Activated CD4-positive, alpha-beta T cell treated with anti-CD3 and anti-CD28 coated beads for 36 hours (primary cell): ENCODE measurements around the gene RANBP3. TPM values are rescaled to one million over a fixed set of nuclear protein-coding genes. Genes with fewer than 3 reads are reported as not detected.
A peak's percentile ranks its signal among the peaks of the same experiment; 100 is the strongest.

Experiments used
- ATAC-seq: fragments of 200-7000 bp; cut with Tn5 transposase; one replicate; pipeline ENCODE4 v1.10.0; 2021; ENCODE audit warnings: mild to moderate bottlenecking, moderate library complexity
- CTCF ChIA-PET: fragments of 350-600 bp; sonication (Branson Sonifier 250); formaldehyde crosslinking; loops from one replicate; lab custom pipeline; 2021; ENCODE audit warnings: antibody characterized with exemption; lab: Charles Lee
- POLR2A ChIA-PET: fragments of 350-600 bp; sonication (Branson Sonifier 250); formaldehyde crosslinking; loops from one replicate; lab custom pipeline; 2021; ENCODE audit warnings: antibody characterized with exemption, inconsistent platforms; lab: Charles Lee
- DNase-seq: peaks from one replicate; pipeline ENCODE4 v3.0.0-alpha.2; 2020
- H3K27ac Mint-ChIP-seq: one replicate; pipeline ENCODE4 v1.8.0; 2021; ENCODE audit warnings: mixed read lengths
- H3K27me3 Mint-ChIP-seq: one replicate; pipeline ENCODE4 v1.8.0; 2021; ENCODE audit warnings: mixed read lengths
- H3K36me3 Mint-ChIP-seq: one replicate; pipeline ENCODE4 v1.8.0; 2021; ENCODE audit warnings: low read depth, mixed read lengths
- H3K4me1 Mint-ChIP-seq: one replicate; pipeline ENCODE4 v1.8.0; 2021; ENCODE audit warnings: mixed read lengths
- H3K4me3 Mint-ChIP-seq: one replicate; pipeline ENCODE4 v1.8.0; 2021; ENCODE audit warnings: mild to moderate bottlenecking, moderate library complexity, mixed read lengths
- H3K9me3 Mint-ChIP-seq: one replicate; pipeline ENCODE4 v1.8.0; 2021; ENCODE audit warnings: low read depth, mixed read lengths
- intact Hi-C, 2 experiments: fragments of 100-400 bp; cut with DNase I in 1 of 2; cut with micrococcal nuclease in 1 of 2; formaldehyde crosslinking; loops; one replicate each; pipeline versions ENCODE4 v1.14.2 to v1.15.1; 2022 to 2024; cut with DNase I, micrococcal nuclease
- total RNA-seq, 2 experiments: library from RNA; stranded (reverse); gene quantifications; one replicate each; pipeline ENCODE4 v1.2.3, GENCODE V29; 2021

Gene RANBP3
- total RNA-seq, 2 experiments from 2014 or later = 85.5 to 103 TPM

DNA sequence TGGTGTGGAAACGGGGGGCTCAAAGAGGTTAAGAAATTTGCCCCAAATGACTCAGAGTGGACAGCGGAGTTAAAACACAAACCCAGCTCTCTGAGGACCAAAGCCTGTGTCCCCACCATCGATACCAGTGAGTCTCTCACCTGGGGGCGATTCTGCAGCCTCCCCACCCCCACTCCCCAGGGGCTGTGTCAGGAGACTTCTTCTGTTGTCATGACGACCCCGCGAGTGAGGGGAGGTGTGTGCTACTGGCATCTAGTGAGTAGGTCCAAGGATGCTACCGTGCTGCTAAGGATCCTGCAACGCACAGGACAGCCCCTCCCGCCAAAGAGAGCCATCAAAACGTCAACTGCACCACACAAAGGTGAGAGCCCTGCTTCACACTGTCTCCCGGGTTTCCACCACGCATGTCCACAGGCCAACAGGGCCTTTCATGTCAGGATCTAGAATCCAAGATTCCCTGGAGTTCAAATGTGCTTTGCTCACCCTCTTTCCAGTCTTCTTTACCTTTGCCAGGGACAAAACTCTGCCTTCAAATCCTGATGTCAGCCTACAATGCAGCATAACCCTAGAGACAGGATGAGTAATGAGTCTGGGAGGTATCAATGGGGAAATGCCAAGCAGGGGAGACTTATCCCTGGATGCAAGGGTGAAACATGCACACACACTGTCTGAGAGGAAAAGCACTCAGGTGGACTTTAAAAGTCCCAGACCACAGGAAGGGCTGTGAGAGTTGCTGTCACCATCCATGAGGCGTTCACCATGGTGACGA, 3.9 kb downstream of the RANBP3 start:
- intact Hi-C loops = no loop called here
- peak overlapping the region; percentile 94 for H3K4me3 Mint-ChIP-seq
- no peaks in the 10 kb centered on the region for H3K27me3 Mint-ChIP-seq
- ATAC-seq = no peak
- H3K36me3 Mint-ChIP-seq = peaks cover 38% of the 10 kb centered on the region
- no peaks in the 10 kb centered on the region for H3K9me3 Mint-ChIP-seq
- peak overlapping the region; percentile 78 for H3K27ac Mint-ChIP-seq
- CTCF ChIA-PET = interaction anchor here (0.7 to 1.2 kb wide), 2 partner anchors 48 to 76 kb away, joined by 3 to 4 read pairs; no protein-coding TSS in a partner anchor
- peaks cover 69% of the 10 kb centered on the region for H3K4me1 Mint-ChIP-seq
- POLR2A ChIA-PET = interaction anchor here (0.7 to 1.0 kb wide), 2 partner anchors 12 to 21 kb away, joined by 3 to 4 read pairs; no protein-coding TSS in a partner anchor
- no peak for DNase-seq

DNA sequence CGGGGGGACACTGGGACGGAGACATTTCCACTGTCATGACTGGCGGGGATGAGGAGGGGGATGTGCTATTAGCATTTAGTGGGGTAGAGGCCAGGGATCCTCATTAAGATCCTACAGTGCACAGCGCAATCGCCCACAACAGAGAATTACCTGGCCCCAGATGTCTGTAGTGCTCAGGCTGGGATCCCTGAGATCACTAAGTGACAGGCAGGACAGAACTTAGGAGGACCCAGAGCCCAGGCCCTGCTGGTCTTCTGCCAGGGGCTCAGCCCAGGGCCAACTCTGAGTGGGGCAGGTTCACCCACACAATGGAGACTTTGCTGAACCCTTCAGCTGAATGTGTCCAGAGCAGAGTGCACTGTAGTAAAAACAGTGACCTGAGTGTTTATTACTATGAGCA, 4.6 kb downstream of the RANBP3 start:
- intact Hi-C loops = no loop called here

DNA sequence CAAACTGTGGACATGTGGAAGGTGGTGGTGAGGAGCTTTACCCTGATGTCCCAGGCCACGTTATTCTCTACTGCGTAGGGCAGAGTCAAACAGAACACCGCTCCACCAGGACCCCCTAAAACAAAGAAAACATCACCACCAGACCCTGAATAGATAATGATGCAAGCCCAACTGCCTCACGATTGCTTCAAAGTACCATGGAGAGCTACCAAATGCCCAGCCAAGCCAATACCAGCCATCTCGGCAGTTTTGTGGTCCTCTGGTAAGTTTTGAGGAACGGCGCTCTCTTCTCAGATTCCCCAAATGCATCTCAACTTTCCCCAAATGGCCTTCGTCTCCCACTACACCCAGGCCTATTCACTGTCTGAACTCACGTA, 5.6 kb downstream of the RANBP3 start:
- intact Hi-C loops = no loop called here
- Mint-ChIP-seq H3K27me3 (no peaks in the 10 kb centered on the region), H3K36me3 (peaks cover 41% of the 10 kb centered on the region), H3K4me3 (no peak overlapping the region), H3K4me1 (peaks cover 83% of the 10 kb centered on the region), H3K27ac (no peak overlapping the region), H3K9me3 (no peaks in the 10 kb centered on the region)
- DNase-seq (no peak), ATAC-seq (no peak)
- CTCF ChIA-PET = interaction anchor here (0.6 to 1.2 kb wide), 3 partner anchors 50 to 1388 kb away, joined by 3 read pairs; partner anchors contain the start of gene VMAC
- POLR2A ChIA-PET = no interaction called here

More for the DNA sequence above, 4.6 kb downstream of the RANBP3 start:
- ChIA-PET CTCF (no interaction called here), POLR2A (no interaction called here)
- no peak for DNase-seq
- no peak overlapping the region for H3K4me3 Mint-ChIP-seq
- peaks cover 38% of the 10 kb centered on the region for H3K36me3 Mint-ChIP-seq
- H3K27me3 Mint-ChIP-seq = no peaks in the 10 kb centered on the region
- H3K9me3 Mint-ChIP-seq = no peaks in the 10 kb centered on the region
- peak overlapping the region; percentile 60 for H3K27ac Mint-ChIP-seq
- peaks cover 73% of the 10 kb centered on the region for H3K4me1 Mint-ChIP-seq
- no peak for ATAC-seq

DNA sequence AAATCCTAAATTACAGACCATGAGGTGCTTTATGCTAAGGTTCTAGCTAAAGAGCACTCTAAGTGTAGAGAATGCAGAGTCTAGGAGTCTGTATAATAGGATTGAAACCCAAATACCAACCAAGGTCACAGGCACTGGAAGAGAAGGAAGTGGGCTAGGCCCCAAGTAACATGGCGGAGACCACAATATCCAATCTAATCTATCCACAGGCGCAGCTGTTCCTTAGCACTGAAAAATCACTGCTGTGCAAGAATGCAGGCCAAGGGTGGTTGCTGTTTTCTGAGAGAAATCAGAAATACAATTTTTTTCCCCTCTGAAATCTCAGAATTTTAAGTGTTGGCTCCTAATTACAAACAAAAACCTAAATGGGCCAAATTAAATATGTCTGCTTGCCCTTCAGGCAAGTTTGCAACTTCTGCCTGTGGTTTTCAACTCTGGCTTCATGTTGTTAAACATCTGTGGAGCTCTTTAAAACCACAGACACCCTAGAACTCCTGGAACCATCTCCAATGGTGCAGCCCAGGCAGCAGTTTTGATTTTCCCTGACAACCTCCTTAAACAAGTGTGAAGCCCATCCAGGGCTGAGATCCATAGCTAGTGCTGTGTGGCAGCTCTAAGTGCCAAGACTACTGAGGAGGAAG, 6.1 kb downstream of the RANBP3 start:
- Mint-ChIP-seq H3K4me1 (peaks cover 84% of the 10 kb centered on the region), H3K4me3 (no peak overlapping the region), H3K27me3 (no peaks in the 10 kb centered on the region), H3K36me3 (peaks cover 37% of the 10 kb centered on the region), H3K9me3 (no peaks in the 10 kb centered on the region), H3K27ac (no peak overlapping the region)
- DNase-seq = no peak
- ChIA-PET CTCF (interaction anchor here (0.7 to 1.8 kb wide), 4 partner anchors 7 to 1388 kb away, joined by 3 to 7 read pairs (median 4); no protein-coding TSS in a partner anchor), POLR2A (no interaction called here)
- intact Hi-C loops = no loop called here
- no peak for ATAC-seq

DNA sequence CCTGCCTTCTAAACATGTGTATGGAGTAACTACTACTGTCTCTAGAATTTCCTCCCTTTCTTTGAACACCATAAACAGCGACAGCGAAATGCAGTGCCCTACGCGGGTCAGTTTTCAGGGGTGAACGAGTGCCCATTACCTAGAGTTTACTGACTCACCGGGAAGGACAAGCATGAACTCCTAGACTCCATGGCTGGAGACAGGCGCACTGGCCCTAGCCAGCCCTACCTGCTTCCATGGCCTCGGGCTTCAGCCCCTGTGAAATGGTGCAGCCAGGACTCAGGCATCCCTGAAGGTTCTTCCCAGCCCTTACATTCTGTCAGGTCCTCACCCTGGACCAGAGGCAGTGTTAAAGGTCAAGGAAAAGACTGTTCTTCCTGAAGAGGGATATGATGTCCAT, 8.5 kb downstream of the RANBP3 start:
- Mint-ChIP-seq H3K4me1 (peaks cover 85% of the 10 kb centered on the region), H3K9me3 (no peaks in the 10 kb centered on the region)

DNA sequence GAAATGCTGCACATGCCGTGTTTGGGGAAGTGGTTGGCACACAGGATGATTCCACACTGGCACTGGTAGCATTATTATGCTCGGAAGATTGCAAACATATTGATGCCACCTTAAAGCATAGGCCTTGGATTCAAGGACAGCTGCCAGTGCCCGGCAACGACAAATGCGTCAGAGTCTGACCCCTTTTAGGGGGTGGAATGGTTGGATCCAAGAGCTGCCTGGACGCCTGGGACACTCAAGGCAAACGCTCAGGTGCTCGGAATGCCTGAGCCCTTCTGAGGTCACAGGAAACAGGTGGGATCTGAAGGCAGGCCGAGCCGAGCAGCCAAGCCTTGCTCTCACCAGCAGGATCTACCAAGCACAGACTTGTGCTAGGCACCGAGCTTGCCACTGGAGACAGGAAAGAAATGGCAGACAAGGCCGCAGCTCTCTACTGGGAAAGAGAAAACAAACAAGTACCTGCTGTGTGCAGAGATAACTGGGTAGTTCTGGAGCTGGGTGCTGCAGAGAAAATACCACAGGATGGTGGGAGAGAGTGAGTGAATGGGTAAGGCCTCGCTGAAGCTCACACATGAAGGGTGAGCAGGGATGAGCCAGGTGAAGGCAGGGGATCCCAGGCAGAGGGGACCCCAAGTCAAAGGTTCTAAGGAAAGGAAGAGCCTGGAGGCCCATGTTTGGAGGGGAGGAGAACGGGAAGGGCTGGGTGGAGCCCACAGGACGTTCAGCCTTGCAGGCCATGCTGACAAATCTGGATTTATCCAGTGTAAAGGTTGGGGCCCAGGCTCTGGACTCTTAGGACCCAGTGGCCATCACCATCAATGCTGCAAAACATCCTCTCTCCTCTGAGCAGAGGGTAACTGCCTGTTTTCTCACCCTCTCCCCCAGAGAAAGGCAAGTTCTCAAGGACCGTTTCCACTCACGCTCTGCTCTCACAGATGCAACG, 9.2 kb downstream of the RANBP3 start:
- ChIA-PET POLR2A (interaction anchor here (0.7 to 0.9 kb wide), 2 partner anchors 8 to 1113 kb away, joined by 3 read pairs; no protein-coding TSS in a partner anchor), CTCF (interaction anchor here (0.6 to 3.8 kb wide), 23 partner anchors 7 to 980 kb away, joined by 3 to 54 read pairs (median 6); partner anchors contain the start of genes NDUFA11 and RANBP3)
- Mint-ChIP-seq H3K27ac (peak overlapping the region; percentile 89), H3K36me3 (peaks cover 18% of the 10 kb centered on the region), H3K27me3 (no peaks in the 10 kb centered on the region), H3K4me1 (peaks cover 86% of the 10 kb centered on the region), H3K4me3 (no peak overlapping the region), H3K9me3 (no peaks in the 10 kb centered on the region)
- no peak for DNase-seq
- no peak for ATAC-seq
- intact Hi-C loops = loop anchor here in 1 of 2 experiments (5.0 kb wide), 1 partner anchor 54 kb away; no protein-coding TSS in a partner anchor

More for the DNA sequence above, 8.5 kb downstream of the RANBP3 start:
- Mint-ChIP-seq H3K27ac (peak overlapping the region; percentile 58), H3K4me3 (no peak overlapping the region), H3K27me3 (no peaks in the 10 kb centered on the region), H3K36me3 (peaks cover 23% of the 10 kb centered on the region)
- no peak for ATAC-seq
- CTCF ChIA-PET = interaction anchor here (0.7 to 3.8 kb wide), 6 partner anchors 8 to 1196 kb away, joined by 3 to 39 read pairs (median 13); partner anchors contain the start of gene RANBP3
- intact Hi-C loops = loop anchor here in 1 of 2 experiments (5.0 kb wide), 1 partner anchor 53 kb away; no protein-coding TSS in a partner anchor
- POLR2A ChIA-PET = no interaction called here
- DNase-seq = no peak

DNA sequence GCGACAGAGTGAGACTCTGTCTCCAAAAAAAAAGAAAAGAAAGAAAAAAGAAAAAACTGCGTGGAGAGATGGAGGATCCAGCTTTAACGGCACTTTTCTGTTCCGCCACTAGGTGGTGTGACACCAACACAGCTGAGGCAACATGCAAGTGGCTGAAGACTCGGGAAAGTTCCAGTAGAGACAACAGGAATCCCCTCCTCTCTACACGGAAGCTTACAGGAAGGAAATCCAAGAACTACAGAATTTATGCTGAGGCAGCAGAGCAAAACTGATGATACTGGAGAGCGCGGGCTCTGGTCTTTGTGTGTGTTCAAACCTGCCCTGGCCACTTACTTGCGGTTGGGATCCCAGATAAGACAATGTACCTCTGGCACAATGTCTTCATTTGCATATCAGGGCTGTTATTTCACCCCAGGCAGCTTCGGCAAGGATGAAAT, 9.9 kb downstream of the RANBP3 start:
- ChIA-PET CTCF (interaction anchor here (0.6 to 3.8 kb wide), 30 partner anchors 8 to 1221 kb away, joined by 3 to 54 read pairs (median 5); partner anchors contain the start of genes ALKBH7, NDUFA11 and RANBP3), POLR2A (interaction anchor here (0.6 to 0.7 kb wide), 2 partner anchors 13 to 1112 kb away, joined by 3 to 4 read pairs; no protein-coding TSS in a partner anchor)
- ATAC-seq (peak; percentile 89), DNase-seq (peak; percentile 80)
- no peak overlapping the region for H3K4me3 Mint-ChIP-seq
- H3K27me3 Mint-ChIP-seq = no peaks in the 10 kb centered on the region
- peaks cover 13% of the 10 kb centered on the region for H3K36me3 Mint-ChIP-seq
- H3K9me3 Mint-ChIP-seq = no peaks in the 10 kb centered on the region
- intact Hi-C loops = loop anchor here in 1 of 2 experiments (5.0 kb wide), 1 partner anchor 54 kb away; no protein-coding TSS in a partner anchor
- H3K4me1 Mint-ChIP-seq = peaks cover 87% of the 10 kb centered on the region
- peak overlapping the region; percentile 89 for H3K27ac Mint-ChIP-seq

DNA sequence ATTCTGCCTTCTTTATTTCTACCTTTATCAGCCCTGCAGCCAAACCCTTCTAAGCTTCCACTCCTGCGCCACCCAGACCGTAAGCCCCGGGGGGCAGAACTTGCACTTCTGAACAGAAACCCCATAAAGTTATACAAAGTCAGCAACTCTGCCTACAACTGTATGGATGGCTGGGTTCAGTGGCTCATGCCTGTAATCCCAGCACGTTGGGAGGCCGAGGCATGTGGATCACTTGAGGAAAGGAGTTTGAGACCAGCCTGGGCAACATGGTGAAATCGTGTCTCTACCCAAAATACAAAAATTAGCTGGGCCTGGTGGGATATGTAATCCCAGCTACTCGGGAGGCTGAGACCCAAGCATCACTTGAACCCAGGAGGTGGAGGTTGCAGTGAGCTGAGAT, 10.4 kb downstream of the RANBP3 start:
- no peaks in the 10 kb centered on the region for H3K9me3 Mint-ChIP-seq
- H3K4me1 Mint-ChIP-seq = peaks cover 88% of the 10 kb centered on the region
- H3K27me3 Mint-ChIP-seq = no peaks in the 10 kb centered on the region
- H3K4me3 Mint-ChIP-seq = no peak overlapping the region
- H3K27ac Mint-ChIP-seq = peak overlapping the region; percentile 89
- DNase-seq (no peak), ATAC-seq (no peak)
- ChIA-PET CTCF (interaction anchor here (0.6 to 3.8 kb wide), 28 partner anchors 8 to 1220 kb away, joined by 3 to 54 read pairs (median 6); partner anchors contain the start of genes ALKBH7, NDUFA11 and RANBP3), POLR2A (interaction anchor here (0.6 to 0.7 kb wide), 3 partner anchors 9 to 1112 kb away, joined by 3 to 4 read pairs (median 3); no protein-coding TSS in a partner anchor)
- intact Hi-C loops = loop anchor here in 1 of 2 experiments (5.0 kb wide), 1 partner anchor 55 kb away; no protein-coding TSS in a partner anchor
- peaks cover 11% of the 10 kb centered on the region for H3K36me3 Mint-ChIP-seq

DNA sequence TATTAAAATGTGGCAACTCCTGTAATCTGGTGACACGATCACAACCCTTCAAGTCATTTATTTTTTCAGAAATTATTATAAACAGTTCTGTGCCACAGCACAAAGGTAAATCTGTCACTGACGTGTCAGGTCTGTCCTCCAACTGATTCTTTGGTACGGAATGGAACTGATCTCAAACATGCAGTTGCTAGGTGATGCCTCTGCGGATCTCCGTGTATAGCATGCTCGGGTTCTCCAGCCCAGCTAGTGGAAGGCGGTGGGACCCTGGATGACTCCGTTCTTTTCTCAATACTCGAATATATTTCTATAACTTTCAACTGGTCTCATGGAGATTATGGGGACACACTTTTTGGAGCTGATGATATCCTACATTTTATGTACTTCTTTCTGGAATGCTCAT, 11.0 kb downstream of the RANBP3 start:
- H3K27ac Mint-ChIP-seq = peak overlapping the region; percentile 89
- H3K9me3 Mint-ChIP-seq = no peaks in the 10 kb centered on the region
- H3K36me3 Mint-ChIP-seq = peaks cover 10% of the 10 kb centered on the region
- H3K4me3 Mint-ChIP-seq = no peak overlapping the region
- CTCF ChIA-PET = interaction anchor here (0.6 to 3.8 kb wide), 12 partner anchors 9 to 239 kb away, joined by 3 to 54 read pairs (median 12); partner anchors contain the start of gene RANBP3
- no peaks in the 10 kb centered on the region for H3K27me3 Mint-ChIP-seq
- peaks cover 88% of the 10 kb centered on the region for H3K4me1 Mint-ChIP-seq
- intact Hi-C loops = loop anchor here in 1 of 2 experiments (5.0 kb wide), 1 partner anchor 55 kb away; no protein-coding TSS in a partner anchor
- ATAC-seq = no peak
- POLR2A ChIA-PET = no interaction called here
- no peak for DNase-seq

DNA sequence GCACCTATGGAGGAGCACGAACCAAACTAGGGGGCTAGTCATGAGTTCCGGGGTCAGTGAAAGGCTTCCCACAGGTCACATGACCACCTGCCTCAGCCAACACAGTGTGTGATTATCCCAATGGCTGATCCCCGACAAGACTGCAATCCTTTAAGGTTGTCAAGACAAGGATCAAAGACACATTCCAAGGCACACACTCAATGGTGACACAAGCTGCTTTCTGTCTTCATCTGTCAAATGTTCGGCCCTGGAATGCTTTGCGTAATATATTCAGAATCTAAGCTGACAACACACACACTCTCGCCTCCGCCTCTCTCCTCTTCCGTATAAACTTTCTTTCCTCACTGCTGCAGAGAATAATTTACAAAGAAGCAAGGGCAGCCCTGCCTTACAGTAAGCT, 11.7 kb downstream of the RANBP3 start:
- Mint-ChIP-seq H3K27me3 (no peaks in the 10 kb centered on the region), H3K4me3 (no peak overlapping the region), H3K4me1 (peaks cover 89% of the 10 kb centered on the region), H3K36me3 (peaks cover 8% of the 10 kb centered on the region), H3K9me3 (no peaks in the 10 kb centered on the region), H3K27ac (peak overlapping the region; percentile 14)
- ChIA-PET POLR2A (no interaction called here), CTCF (interaction anchor here (0.8 to 3.8 kb wide), 5 partner anchors 10 to 51 kb away, joined by 3 to 54 read pairs (median 17); partner anchors contain the start of gene RANBP3)
- no peak for ATAC-seq
- no peak for DNase-seq
- intact Hi-C loops = loop anchor here in 1 of 2 experiments (5.0 kb wide), 1 partner anchor 56 kb away; no protein-coding TSS in a partner anchor
